GM21381 (cell line): ENCODE results near the gene NUDC.
"Not testable (repeated sequence)": the region's sequence is repeated elsewhere in the genome, so short reads cannot be mapped to it uniquely, and the experiment has no call there.

Source experiments
- ATAC-seq: cut with Tn5 transposase; IDR thresholded peaks from one replicate; pipeline ENCODE4 v1.9.1; 2021; ENCODE audit warnings: mild to moderate bottlenecking, moderate library complexity; ENCODE audit not compliant: unreplicated experiment

NUDC gene

DNA sequence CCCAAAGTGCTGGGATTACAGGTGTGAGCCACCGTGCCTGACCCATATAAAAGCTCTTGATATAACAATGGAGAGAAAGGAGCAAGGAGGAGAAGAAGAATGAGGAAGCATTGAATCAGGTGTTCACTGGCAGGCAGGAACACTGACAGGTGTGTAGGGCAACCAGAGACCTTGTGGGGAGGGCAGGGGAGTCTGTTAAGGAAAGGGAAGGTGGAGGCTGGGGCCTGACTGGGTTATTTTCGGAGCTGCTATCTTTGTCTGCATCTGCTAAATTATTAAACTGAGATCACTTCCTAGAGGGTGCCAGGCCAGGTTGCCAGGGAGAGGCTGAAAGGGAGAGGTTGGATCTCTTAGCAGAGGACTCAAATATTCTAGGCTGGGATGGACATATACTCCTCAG lies 65.1 kb downstream of the NUDC start:
- ATAC-seq, result no peak

DNA sequence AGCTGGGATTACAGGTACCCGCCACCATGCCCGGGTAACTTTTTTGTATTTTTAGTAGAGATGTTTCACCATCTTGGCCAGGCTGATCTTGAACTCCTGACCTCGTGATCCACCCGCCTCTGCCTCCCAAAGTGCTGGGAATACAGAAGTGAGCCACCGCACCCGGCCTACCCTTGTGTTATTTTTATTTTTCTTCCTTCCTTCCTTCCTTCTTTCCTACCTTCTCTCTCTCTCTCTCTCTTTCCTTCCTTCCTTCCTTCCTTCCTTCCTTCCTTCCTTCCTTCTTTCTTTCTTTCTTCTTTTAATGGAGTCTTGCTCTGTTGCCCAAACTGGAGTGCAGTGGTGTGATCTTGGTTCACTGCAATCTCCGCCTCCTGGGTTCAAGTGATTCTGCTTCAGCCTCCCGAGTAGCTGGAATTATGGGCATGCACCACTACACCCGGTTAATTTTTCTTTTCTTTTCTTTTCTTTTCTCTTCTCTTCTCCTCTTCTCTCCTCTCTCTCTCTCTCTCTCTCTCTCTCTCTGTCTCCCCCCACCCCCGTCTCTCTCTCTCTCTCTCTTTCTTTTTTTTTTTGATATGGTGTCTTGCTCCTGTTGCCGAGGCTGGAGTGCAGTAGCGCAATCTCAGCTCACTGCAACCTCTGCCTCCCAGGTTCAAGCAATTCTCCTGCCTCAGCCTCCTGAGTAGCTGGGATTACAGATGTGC lies 68.0 kb downstream of the NUDC start:
- ATAC-seq, result not testable (repeated sequence)

GRCh38 chr1:26991310-26992116 lies 70.0 kb downstream of the NUDC start:
- no peak for ATAC-seq

DNA sequence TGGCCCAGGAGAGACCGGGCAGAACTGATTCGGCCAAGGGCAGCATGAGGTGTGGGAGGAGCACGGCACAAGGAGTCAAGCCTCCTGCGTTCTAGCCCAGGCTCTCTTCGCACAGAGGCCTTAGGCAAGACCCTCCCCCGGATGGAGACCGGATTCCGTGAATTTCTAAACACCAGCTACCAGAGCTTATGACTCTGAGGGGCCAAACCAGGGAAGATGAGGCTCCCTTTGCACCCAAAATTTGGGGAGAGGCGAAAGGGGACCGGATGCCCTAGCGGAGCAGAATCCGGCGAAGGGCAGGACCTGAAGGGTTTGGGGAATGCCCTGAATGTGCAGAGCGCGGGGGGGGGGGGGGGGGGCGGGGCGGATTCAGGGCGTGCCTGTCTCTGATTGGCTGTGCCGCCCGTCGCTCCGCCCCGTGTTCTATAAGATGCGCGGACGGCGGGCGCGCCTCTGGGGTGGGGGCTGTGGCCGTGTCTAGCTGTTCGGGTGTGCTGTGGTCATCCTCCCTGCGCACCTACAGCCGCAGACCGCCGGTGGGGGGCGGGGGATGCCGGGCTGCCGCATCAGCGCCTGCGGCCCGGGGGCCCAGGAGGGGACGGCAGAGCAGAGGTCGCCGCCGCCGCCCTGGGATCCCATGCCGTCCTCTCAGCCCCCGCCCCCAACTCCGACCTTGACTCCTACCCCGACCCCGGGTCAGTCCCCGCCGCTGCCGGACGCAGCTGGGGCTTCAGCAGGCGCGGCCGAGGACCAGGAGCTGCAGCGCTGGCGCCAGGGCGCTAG lies 71.9 kb downstream of the NUDC start, which contains the start of gene TRNP1:
TSS of gene TRNP1 (plus strand) at position 456 of the 783 bp plus-strand sequence. CDS start at position 551, 95 bp downstream.
- ATAC-seq, result peak; percentile 56

DNA sequence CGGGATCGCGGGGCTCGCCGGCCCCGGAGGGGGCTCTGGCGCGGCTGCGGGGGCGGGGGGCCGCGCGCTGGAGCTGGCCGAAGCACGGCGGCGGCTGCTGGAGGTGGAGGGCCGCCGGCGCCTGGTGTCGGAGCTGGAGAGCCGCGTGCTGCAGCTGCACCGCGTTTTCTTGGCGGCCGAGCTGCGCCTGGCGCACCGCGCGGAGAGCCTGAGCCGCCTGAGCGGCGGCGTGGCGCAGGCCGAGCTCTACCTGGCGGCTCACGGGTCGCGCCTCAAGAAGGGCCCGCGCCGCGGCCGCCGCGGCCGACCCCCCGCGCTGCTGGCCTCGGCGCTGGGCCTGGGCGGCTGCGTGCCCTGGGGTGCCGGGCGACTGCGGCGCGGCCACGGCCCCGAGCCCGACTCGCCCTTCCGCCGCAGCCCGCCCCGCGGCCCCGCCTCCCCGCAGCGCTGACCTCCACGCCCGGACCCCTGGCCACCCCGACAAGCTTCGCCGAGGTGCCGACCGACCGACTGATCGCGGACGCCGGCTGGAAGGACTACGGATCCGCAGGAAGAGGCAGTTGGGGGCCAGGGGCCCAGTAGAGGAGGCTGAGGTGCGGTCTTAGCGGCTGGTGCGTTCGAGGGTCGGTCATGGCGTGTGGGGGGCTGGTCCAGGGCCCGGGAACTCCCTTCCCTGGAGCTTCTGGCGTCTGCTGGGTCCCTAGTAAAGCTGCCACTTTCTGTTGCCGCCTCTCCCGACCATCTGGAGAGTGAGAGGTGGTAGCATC lies 72.7 kb downstream of the NUDC start:
- ATAC-seq, result peak; percentile 19

DNA sequence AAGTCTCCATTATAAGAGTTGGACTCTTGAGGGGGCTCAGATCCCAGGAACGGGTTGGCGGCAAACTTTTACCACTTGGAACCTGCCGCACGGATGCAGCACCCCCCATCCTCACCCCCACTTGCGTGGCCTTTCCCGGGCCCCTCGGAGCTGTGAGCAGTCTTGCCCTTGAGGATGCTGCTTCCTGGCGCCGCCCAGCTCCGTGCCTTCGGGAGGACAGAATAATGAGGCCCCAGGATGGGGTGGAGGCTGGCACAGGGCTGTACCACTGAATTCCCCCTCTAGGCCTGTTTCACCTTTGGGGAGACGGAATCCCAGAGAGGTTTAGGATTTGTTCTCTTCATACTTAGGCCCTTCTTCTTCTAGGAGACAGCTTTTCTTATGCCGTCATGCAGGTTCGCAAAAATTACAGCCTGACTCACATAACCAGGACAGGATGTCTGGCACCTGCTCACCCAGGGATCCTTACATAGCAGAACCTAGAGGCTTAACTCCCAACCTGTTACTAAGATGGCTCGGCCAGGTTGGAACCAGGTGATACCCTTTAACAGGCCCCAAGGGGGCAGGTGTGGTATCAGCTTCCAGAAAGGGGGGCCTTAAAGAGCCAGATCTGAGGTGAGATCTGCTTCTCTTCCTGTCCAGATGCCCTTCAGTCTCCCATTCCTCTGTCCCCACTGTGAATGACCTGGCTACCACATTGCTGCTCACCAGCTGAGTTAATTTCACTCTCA lies 73.4 kb downstream of the NUDC start:
- ATAC-seq, result no peak

DNA sequence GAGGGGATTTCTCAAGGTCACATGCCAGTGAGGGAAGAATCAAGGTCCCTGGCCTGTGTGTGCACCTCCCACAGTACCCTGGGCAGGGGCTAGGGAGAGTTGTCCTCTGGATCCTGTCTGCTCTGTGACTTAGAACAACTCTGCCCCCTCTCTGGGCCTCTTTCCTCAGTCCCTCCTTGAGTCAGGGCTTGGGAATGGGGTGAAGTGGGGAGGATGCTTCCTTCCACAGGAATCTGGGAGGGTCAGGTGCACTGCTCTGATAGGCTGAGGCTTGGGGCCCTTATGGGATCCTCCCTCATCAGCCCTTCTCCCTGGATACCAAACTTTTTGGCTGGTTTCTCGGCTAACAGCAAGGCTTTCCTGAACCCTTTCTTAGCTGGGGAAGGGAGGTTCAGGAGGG lies 74.5 kb downstream of the NUDC start:
- ATAC-seq, result no peak
